Measurements from ENCODE around the gene MYCBPAP. TPM values are rescaled to one million over a fixed set of nuclear protein-coding genes. Genes with fewer than 3 reads are reported as not detected.

MYCBPAP gene
- total RNA-seq, 1 donor from 2014 or later, result 0.26 TPM

DNA sequence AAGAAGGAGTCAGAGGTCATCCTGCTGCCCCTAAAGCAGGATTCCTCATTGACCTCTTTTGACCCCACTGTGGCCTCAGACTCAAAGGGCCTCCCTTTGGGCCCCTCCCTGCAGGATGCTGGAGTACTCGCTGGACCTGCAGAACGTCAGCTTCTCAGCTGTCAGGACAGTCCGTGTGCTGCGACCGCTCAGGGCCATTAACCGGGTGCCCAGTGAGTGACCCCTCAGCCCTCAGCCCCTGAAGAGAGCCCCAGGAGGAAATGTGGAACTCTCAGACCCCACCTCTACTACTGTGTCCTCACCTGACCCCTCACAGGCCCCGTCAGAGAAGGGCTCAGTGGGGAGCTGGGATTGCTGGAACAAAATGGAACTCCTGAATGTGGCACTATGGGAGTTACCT lies 61.4 kb downstream of the MYCBPAP start:
- TF ChIP-seq, protein P1, sequence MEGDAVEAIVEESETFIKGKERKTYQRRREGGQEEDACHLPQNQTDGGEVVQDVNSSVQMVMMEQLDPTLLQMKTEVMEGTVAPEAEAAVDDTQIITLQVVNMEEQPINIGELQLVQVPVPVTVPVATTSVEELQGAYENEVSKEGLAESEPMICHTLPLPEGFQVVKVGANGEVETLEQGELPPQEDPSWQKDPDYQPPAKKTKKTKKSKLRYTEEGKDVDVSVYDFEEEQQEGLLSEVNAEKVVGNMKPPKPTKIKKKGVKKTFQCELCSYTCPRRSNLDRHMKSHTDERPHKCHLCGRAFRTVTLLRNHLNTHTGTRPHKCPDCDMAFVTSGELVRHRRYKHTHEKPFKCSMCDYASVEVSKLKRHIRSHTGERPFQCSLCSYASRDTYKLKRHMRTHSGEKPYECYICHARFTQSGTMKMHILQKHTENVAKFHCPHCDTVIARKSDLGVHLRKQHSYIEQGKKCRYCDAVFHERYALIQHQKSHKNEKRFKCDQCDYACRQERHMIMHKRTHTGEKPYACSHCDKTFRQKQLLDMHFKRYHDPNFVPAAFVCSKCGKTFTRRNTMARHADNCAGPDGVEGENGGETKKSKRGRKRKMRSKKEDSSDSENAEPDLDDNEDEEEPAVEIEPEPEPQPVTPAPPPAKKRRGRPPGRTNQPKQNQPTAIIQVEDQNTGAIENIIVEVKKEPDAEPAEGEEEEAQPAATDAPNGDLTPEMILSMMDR (IDR thresholded peaks at IDR 0.05; ENCODE audit: insufficient read depth, low read length, severe bottlenecking), result no peak
- no peak for FAIRE-seq
- Histone ChIP-seq H3K27me3 (ENCODE audit: control insufficient read depth, insufficient read depth, low read length) (peaks cover 13% of the 10 kb centered on the region), H3K4me3 (ENCODE audit: low read depth, low read length) (no peak overlapping the region), H3K36me3 (ENCODE audit: control insufficient read depth, insufficient read depth, low read length) (no peaks in the 10 kb centered on the region)
- no peak for DNase-seq (ENCODE audit: low read depth)

DNA sequence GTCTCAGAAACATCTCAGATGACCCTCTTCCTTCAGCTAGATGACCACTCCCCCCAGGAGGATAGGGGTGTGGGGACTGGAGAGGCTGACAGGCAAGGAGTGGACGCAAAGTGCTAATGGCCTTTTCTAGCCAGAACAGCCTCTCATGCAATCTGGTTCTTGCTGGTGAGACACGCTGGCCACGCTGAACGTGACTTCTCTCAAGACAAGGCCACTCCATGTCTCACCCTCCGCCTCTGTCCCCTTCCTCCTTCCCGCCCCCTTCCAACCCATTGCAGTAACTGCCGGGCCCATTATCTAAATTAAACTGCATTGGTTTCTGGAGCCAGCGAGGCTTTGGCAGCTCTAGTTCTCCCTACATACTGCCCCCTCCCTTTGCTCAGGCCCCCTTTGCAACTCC lies 61.8 kb downstream of the MYCBPAP start:
- Histone ChIP-seq H3K4me3 (ENCODE audit: low read depth, low read length) (no peak overlapping the region), H3K27me3 (ENCODE audit: control insufficient read depth, insufficient read depth, low read length) (peaks cover 11% of the 10 kb centered on the region), H3K36me3 (ENCODE audit: control insufficient read depth, insufficient read depth, low read length) (no peaks in the 10 kb centered on the region)
- no peak for FAIRE-seq
- TF ChIP-seq, protein P1 (IDR thresholded peaks at IDR 0.05; ENCODE audit: insufficient read depth, low read length, severe bottlenecking), result no peak
- no peak for DNase-seq (ENCODE audit: low read depth)

- DNase-seq (ENCODE audit: low read depth) (no peak), FAIRE-seq (no peak)
- TF ChIP-seq, protein P1 (IDR thresholded peaks at IDR 0.05; ENCODE audit: insufficient read depth, low read length, severe bottlenecking), result no peak
- no peak overlapping the region for H3K4me3 ChIP-seq (ENCODE audit: low read depth, low read length)
- peaks cover 9% of the 10 kb centered on the region for H3K27me3 ChIP-seq (ENCODE audit: control insufficient read depth, insufficient read depth, low read length)
- no peaks in the 10 kb centered on the region for H3K36me3 ChIP-seq (ENCODE audit: control insufficient read depth, insufficient read depth, low read length)
These were observed 62.3 kb downstream of the MYCBPAP start for GRCh38 chr17:50570528-50570927.

DNA sequence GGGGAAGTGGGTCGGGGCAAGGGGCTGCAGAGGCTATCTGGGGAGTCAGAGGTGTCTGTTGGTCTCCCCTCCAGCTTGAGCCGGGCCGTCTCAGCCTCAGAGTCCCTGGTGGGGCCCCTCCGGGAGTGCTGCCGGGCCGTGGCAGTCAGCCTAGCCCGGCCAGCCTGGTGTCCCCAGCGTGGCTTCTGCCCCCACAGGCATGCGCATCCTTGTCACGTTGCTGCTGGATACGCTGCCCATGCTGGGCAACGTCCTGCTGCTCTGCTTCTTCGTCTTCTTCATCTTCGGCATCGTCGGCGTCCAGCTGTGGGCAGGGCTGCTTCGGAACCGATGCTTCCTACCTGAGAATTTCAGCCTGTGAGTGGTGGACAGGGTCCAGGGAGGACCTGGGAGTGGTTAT lies 63.4 kb downstream of the MYCBPAP start:
- DNase-seq (ENCODE audit: low read depth) (no peak), FAIRE-seq (no peak)
- H3K36me3 ChIP-seq (ENCODE audit: control insufficient read depth, insufficient read depth, low read length), result no peaks in the 10 kb centered on the region
- TF ChIP-seq, protein P1 (IDR thresholded peaks at IDR 0.05; ENCODE audit: insufficient read depth, low read length, severe bottlenecking), result no peak
- no peak overlapping the region for H3K4me3 ChIP-seq (ENCODE audit: low read depth, low read length)
- H3K27me3 ChIP-seq (ENCODE audit: control insufficient read depth, insufficient read depth, low read length), result peaks cover 2% of the 10 kb centered on the region

DNA sequence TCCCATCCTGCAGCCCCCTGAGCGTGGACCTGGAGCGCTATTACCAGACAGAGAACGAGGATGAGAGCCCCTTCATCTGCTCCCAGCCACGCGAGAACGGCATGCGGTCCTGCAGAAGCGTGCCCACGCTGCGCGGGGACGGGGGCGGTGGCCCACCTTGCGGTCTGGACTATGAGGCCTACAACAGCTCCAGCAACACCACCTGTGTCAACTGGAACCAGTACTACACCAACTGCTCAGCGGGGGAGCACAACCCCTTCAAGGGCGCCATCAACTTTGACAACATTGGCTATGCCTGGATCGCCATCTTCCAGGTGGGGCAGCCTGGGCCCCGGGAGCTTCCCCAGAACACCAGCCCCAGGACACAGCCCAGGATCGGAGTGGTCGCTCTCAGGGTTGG lies 64.3 kb downstream of the MYCBPAP start:
- Histone ChIP-seq H3K36me3 (ENCODE audit: control insufficient read depth, insufficient read depth, low read length) (no peaks in the 10 kb centered on the region), H3K27me3 (ENCODE audit: control insufficient read depth, insufficient read depth, low read length) (no peaks in the 10 kb centered on the region), H3K4me3 (ENCODE audit: low read depth, low read length) (no peak overlapping the region)
- DNase-seq (ENCODE audit: low read depth) (no peak), FAIRE-seq (no peak)
- TF ChIP-seq, protein P1 (IDR thresholded peaks at IDR 0.05; ENCODE audit: insufficient read depth, low read length, severe bottlenecking), result no peak

DNA sequence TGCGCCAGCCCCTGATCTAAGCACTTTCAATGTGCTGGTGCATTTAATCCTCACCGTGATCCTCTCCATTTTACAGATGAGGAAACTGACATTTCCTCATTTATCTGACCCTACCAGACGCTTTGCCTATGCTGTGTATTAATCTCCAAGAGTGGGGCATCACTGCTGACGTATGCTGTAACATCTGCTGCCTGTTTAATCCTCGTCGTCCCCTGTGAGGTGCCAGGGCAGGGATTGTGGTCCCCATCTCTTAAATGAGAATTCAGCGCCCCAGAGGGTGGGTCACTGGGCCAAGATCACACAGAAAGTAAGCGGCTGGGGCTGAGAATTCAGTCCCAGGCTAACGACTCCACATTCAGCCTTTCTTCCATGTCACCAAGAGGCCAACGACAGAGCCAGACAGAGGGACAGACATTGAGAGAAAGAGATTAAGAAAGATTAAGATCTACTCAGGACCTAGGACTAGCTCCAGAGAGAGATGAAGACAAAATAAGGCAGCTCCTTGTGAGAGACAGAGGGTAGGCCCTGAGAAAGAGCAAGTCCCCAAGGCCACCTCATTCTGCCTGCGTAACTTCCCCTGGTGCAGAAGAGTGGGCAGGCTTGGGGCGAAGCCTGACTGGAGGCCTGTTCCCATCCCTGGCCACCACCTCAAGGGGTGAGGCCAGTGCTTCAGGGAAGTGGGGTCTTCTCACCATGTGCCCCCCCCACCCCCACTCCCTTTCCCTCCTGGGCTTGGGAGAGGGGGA lies 65.8 kb downstream of the MYCBPAP start:
- TF ChIP-seq, protein P1 (IDR thresholded peaks at IDR 0.05; ENCODE audit: insufficient read depth, low read length, severe bottlenecking), result no peak
- DNase-seq (ENCODE audit: low read depth) (no peak), FAIRE-seq (no peak)
- no peaks in the 10 kb centered on the region for H3K27me3 ChIP-seq (ENCODE audit: control insufficient read depth, insufficient read depth, low read length)
- H3K4me3 ChIP-seq (ENCODE audit: low read depth, low read length), result no peak overlapping the region
- H3K36me3 ChIP-seq (ENCODE audit: control insufficient read depth, insufficient read depth, low read length), result no peaks in the 10 kb centered on the region
